ENCODE data around the gene PPP1R13L.

PPP1R13L gene

GRCh38 chr19:45362291-45362690 is 42.6 kb downstream of the PPP1R13L start:
- DNase-seq = no peak

GRCh38 chr19:45361608-45362007 is 43.3 kb downstream of the PPP1R13L start:
- DNase-seq = no peak

GRCh38 chr19:45358213-45358792 is 46.6 kb downstream of the PPP1R13L start:
- no peak for DNase-seq

GRCh38 chr19:45357445-45357783 is 47.5 kb downstream of the PPP1R13L start:
- DNase-seq = no peak

GRCh38 chr19:45356760-45357444 is 48.0 kb downstream of the PPP1R13L start:
- no peak for DNase-seq

- DNase-seq = no peak
These were observed 49.0 kb downstream of the PPP1R13L start for GRCh38 chr19:45355910-45356309.

GRCh38 chr19:45355402-45355801 is 49.5 kb downstream of the PPP1R13L start:
- DNase-seq = no peak

- DNase-seq = no peak
These were observed 50.5 kb downstream of the PPP1R13L start for GRCh38 chr19:45354241-45354842.

GRCh38 chr19:45352914-45353796 is 51.7 kb downstream of the PPP1R13L start:
- DNase-seq = no peak

GRCh38 chr19:45352471-45352870 is 52.4 kb downstream of the PPP1R13L start:
- no peak for DNase-seq

- DNase-seq = no peak
These were observed 52.8 kb downstream of the PPP1R13L start for GRCh38 chr19:45352062-45352461.

GRCh38 chr19:45351401-45351952 is 53.4 kb downstream of the PPP1R13L start:
- no peak for DNase-seq

GRCh38 chr19:45350477-45351058 is 54.3 kb downstream of the PPP1R13L start:
- no peak for DNase-seq

GRCh38 chr19:45349430-45349941 is 55.4 kb downstream of the PPP1R13L start:
- DNase-seq = no peak

GRCh38 chr19:45349126-45349415 is 55.8 kb downstream of the PPP1R13L start:
- no peak for DNase-seq

- no peak for DNase-seq
These were observed 56.3 kb downstream of the PPP1R13L start for GRCh38 chr19:45348367-45349125.

GRCh38 chr19:45347570-45348366 is 57.1 kb downstream of the PPP1R13L start:
- no peak for DNase-seq

- no peak for DNase-seq
These were observed 58.4 kb downstream of the PPP1R13L start for GRCh38 chr19:45346449-45346848.

GRCh38 chr19:45345506-45345860 is 59.4 kb downstream of the PPP1R13L start:
- no peak for DNase-seq

GRCh38 chr19:45344621-45345505 is 60.0 kb downstream of the PPP1R13L start:
- DNase-seq = no peak

Data from activated CD8-positive, alpha-beta memory T cell treated with anti-CD3 and anti-CD28 coated beads for 24 hours (primary cell).